Fibroblast of skin of left biceps (primary cell): ENCODE data around the gene KRTAP10-11.
"Not testable (repeated sequence)": the region's sequence is repeated elsewhere in the genome, so short reads cannot be mapped to it uniquely, and the experiment has no call there.

Experiments used
- DNase-seq, 2 experiments: peaks; one replicate each; pipeline ENCODE4 v3.0.0-alpha.2; 2013; ENCODE audit warnings: low read depth in 2 of 2

The KRTAP10-11 gene

DNA sequence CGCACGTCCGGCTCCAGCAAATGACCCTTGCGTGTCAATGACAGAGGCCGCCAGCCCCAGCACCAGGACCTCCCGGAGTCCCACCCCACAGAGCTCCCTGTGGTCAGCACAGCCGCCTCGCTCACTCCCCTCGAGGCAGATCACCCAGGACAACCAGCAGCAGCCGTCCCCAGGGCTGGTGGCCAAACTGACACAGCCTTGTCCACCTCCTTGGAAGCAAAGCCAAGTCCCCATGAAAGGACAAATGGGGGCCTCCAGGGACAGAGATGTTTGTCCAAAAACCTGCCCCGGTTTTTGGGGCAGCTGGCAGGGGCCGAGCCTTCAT is 6.9 kb upstream of the KRTAP10-11 start:
- DNase-seq: no peak

- no peak for DNase-seq
Measured at GRCh38 chr21:44640761-44641160, 5.5 kb upstream of the KRTAP10-11 start.

DNA sequence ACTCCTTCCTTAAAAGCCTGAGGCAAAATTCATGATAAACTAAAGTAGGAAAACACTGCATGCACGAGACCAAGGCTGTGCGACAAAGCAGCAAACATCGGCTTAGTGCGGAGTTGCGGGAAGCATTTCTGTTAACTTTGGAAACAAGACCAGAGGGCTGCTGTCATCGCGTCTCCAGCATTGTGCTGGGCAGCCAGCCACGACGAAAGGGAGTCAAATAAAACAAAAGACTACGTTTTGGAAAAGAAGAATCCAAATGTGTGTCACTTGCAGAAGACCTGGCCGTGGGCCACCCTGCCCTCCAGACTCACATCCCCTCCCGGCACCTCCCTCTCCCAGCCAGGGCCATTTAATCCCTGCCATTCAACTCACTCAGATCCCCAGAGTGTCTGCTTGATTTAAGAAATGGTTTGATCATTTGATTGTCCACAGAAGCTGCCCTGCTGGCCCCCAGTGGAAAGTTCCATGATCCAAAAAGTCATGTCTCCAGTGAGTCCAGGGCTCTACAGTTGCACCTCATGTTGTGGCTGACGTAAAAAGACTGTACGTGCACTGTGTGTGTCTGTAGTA is 2.4 kb upstream of the KRTAP10-11 start:
- DNase-seq: no peak

GRCh38 chr21:44644878-44645277 is 1.3 kb upstream of the KRTAP10-11 start:
- no peak for DNase-seq

- no peak for DNase-seq
Measured at GRCh38 chr21:44647222-44647552, 973 bp downstream of the KRTAP10-11 start.

- no peak for DNase-seq
Measured at GRCh38 chr21:44648557-44649311, 2.5 kb downstream of the KRTAP10-11 start.

- DNase-seq: no peak
Measured at GRCh38 chr21:44649521-44650100, 3.4 kb downstream of the KRTAP10-11 start.

DNA sequence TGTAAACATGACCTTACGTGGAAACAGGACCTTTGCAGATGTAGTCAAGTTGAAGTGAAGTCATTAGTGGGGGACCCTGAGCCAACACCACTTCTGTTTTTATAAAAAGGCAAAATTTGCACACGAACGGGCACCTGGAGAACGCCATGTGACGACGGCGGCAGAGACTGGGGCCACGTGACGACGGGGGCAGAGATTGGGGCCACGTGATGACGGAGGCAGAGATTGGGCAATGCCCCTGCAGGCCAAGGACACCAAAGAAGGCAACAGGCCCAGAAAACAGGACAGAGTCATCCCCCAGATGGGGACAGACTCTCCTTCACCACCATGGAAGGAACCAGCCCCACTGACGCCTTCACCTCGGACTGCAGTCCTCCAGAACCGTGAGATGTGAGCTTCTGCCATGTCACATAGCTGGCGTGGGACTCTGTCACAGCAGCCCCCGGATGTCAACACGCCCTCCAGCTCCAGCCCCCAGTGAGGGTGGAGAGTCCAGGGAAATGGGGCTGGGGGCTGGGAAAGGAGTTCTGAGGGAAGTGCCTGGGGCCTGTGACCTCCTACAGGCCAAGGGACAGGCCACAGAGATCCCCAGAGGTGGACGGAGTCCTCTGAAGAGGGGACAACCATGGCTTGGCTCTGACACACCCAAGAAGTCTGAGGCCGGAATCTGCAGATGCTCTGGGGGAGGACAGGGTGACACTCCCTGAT is 4.2 kb downstream of the KRTAP10-11 start:
- no peak for DNase-seq

- no peak for DNase-seq
Measured at GRCh38 chr21:44650973-44651675, 4.9 kb downstream of the KRTAP10-11 start.

GRCh38 chr21:44653123-44653522 is 6.9 kb downstream of the KRTAP10-11 start:
- no peak for DNase-seq

DNA sequence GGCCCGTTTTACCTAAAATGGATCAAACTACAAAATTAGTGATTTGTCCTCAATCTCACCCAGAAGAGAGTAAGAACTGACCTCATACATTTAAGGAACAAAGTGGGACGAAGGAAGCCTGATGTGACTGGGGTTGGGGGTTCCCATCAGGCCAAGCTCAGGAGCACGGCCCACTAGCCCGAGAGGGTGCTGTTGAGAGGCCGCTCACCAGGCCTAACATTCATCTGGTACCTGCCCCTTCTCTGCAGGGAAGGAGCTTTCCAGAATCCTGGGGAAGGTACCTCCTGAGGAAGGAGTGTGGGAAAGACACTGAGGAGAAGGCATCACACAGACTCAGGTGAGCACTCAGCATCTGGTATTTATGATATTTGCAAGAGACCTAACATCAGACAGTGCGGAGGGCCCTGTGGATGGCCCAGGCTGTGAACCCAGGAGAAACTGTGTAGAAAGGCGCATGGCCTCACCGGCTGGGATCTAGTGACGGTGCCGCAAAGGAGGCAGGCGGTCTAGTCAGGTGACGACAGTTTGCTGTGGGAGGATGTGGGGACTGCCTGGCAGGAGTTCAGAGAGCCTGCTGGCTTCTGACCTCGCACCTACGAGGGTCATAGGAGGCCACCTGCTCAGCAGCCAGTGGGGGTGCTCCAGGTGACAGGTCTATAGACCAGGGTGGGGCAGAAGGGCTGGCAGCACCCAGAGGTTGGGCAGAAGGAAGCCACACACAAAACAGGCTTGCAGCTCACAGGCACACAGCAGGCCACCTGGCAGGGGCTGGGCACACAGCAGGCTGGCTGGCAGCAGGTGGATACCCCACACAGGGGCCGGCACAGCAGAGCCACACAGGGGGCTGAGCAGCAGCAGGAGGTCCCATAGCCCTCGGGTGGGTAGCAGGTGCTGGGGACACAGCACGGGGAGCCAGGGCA is 7.7 kb downstream of the KRTAP10-11 start:
- no peak for DNase-seq

GRCh38 chr21:44654576-44655175 is 8.5 kb downstream of the KRTAP10-11 start, which contains the start of gene KRTAP12-4:
TSS of gene KRTAP12-4 (minus strand) at chr21:44654659. CDS start at chr21:44654614, 45 bp downstream.
- no peak for DNase-seq

- DNase-seq: no peak
Measured at GRCh38 chr21:44656868-44657267, 10.7 kb downstream of the KRTAP10-11 start.

GRCh38 chr21:44657635-44658540 is 11.7 kb downstream of the KRTAP10-11 start, which contains the start of gene KRTAP12-3:
TSS of gene KRTAP12-3 (plus strand) at chr21:44657932. CDS start at chr21:44657980, 48 bp downstream.
- no peak for DNase-seq

DNA sequence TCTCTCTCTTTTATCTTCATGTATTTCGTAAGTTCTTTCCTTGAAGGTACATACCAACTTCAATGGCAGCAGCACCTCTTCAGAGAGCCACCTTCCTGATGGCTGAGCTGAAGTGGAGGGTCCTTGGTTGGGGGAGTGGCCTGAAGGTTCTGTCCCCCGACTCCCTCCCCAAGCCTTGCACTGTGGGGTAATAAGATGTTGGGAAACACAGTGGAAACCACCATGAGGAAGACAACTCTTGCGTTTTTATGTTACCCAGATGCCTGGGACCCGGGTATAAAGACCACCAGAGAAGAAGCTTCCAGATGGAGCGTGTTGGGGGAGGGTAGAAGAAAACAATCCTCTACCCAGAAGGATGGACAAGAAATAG is 12.3 kb downstream of the KRTAP10-11 start:
- DNase-seq: no peak

DNA sequence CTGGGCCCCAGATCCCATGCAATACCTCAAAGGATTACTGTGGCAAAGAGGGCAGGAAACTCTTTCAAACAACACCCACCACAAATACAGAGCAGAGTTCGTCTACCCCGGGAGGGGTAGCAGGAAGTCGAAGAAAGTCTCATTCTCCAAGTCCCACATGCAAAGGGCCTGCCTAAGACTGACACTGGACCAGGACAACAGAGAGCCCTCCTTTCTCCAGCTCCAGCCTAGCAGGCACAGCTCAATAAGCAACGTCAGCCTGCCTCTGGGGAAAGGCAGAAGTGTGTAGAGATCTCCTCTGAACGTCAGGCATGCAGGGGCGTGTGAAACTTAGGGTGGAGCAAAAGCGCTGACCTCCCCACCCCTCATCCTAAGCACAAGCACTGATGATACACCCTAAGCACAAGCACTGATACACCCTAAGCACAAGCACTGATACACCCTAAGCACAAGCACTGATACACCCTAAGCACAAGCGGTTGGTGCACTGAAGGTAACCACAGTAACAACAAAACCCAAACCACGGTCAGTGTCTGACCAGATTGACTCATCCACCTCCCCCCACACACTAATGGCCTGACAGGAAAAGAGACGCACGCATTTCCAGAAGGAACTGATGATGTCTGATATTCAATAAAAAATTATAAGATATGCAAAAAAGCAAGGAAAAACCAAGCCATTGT is 12.8 kb downstream of the KRTAP10-11 start:
- no peak for DNase-seq

GRCh38 chr21:44661567-44661966 is 15.4 kb downstream of the KRTAP10-11 start:
- DNase-seq: not testable (repeated sequence)

- DNase-seq: no peak
Measured at GRCh38 chr21:44664691-44665090, 18.5 kb downstream of the KRTAP10-11 start.
